HCEC 1CT (cell line): ENCODE data around the gene RRP9.
A peak's percentile ranks its signal among the peaks of the same experiment; 100 is the strongest.

Experiments
- DNase-seq: peaks from one replicate; pipeline ENCODE4 v3.0.0-alpha.2; 2017

Gene RRP9

DNA sequence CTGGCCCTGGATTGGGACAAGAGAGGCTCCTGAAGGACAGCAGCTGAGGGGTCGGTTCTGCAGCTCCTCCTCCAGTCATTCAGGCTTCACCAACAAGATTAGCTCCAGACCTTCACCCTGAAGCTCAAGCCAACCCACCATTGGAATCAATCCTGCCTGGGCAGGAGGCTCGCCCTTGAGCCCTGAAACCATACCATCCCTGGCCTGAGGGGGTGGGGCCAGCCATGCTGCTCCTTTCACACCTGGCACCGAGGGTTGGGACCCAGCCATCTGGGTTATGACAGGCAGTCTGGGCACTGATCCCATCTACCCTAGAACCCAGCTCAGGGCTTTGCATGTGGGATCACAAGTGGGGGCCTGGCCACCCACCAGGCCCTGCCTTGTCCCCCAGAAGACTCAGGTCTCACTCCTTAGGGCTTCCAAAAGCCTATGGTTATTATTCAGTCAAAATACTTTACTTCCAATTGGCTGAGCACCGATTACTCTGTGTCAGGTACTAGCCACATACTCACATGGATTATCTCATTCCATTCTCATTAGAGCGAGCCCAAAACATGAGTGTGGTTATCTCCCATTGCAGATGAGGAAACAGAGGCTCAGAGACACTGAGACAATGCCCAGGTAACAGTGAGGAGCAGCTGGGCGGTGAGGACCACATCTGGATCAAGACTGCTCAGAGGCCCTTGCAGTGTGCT, 29.0 kb upstream of the RRP9 start:
- no peak for DNase-seq

DNA sequence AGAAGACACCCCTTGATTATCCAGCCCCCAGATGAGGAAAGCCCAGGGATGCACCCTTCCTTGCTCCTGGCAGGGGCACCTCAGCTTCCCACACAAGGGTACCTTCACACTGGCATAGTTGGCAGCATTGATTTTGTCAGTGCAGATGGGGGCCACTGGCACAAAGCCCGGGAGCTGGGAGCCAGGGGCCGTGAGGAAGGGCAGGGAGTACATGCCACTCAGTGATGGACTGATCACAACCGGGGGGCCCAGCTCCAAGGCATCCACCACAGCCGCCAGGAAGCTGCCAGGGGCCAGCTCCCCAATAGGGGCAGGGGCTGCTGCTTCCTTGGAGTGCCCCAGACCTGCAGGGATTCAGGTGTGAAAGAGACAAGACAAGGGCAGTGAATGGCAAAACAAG, 28.1 kb upstream of the RRP9 start:
- no peak for DNase-seq

DNA sequence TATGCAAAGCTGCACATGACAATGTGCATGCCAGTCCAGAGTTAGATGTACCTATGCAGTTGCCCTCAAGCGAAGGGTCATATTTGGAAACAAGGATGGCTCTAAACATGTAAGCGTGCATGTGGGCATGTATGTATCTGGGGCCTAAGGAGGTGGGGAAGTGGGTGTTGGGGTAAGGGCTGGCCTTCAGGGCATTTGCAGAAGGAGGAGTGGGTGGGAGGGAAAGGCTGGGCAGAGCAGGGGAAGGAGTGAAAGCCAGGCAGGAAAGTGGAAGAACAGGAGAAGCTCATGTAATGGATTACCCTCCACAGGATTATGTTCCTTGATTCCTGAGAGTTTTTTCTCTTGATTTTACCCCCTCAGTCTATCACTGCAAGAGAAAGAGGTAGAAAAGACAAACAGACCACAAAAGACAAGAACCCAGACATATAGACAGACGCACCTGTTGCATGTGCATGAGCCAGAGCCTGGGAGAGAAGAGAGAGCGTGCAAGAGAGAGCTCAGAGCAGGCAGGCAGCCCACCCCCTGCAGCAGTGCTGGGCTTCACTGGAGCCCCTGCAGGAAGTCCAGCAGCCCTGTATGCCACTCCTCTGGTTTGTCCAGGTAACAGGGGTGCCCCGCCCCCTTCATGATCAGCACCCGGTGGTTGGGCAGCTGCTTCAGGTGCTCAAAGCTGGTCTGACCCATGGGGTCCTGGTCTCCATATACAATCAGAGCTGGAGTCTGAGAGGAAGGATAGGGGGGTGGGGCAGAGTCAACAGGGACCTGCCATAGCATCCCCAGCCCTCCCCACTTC, 27.4 kb upstream of the RRP9 start:
- DNase-seq: no peak

DNA sequence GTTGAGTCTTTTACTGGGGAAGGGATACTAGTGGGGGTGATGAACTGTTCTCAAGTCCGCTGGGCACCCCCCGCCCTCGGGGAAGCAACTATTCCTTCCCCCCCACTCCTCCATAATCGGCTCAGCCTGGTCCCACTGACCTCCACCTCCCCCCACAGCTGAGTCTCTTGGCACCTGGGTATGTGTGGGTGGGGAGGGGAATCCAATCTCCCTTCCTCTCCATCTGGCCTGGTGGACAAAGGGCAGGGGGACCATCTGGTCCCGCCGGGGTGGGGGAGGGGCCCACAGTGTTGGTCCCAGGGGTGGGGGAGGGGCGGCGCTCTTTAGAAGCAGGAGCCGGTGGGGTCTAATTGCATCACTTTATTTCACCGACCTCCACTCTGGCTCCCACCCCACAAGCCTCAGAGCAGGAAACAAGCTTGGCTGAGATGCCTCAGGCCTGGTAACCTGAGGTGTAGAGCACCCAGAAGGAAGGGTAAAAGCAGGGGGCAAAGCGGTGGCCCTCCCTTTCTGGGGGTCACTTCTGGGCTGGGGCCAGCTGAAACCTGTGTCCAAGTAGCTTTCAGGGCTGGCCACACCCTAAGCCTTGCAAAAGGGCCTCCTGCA, 26.6 kb upstream of the RRP9 start:
- DNase-seq: no peak

DNA sequence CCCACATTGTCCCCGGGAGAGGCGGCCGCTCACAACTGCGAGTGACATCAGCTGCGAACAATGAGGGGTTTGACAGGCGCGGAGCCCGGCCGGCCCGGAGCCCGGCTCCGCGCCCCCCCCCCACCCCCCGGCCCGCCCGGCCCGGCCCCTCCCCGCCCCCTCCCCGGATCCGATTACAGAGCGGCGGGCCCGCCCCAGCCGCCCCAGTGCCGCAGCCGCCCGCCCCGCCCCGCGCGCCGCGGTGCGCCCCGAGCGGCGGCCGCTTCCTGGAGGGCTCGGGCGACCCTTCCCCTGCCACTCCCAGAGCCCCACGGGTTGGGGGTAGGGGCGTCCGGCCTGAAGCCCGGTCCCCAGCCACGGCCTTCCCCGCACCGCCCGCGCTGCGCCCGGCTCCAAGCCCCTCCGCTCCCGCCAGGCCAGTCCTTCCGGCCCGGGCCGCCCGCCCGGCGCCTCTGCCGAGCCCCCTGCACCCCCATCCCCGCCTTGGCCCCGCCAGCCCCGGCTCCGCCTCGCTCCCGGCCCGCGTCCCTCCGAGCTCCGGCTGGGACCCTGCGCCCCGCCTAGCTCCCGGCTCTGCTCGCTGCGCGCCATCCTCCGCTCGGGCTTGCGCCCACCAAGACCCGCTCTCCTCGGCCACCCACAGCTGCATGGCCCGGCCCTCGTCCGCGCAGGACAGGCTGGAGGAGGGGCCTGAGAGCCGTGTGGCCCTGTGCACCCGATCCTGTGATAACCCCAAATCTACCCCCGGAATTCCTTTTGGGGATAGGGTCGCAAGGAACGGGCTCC, 25.9 kb upstream of the RRP9 start, which contains the start of gene PCBP4:
Gene PCBP4 (minus strand): TSS at position 71 of the 786 bp plus-strand sequence. CDS start 6,214 bp downstream, outside the sequence.
- DNase-seq: peak; percentile 19

DNA sequence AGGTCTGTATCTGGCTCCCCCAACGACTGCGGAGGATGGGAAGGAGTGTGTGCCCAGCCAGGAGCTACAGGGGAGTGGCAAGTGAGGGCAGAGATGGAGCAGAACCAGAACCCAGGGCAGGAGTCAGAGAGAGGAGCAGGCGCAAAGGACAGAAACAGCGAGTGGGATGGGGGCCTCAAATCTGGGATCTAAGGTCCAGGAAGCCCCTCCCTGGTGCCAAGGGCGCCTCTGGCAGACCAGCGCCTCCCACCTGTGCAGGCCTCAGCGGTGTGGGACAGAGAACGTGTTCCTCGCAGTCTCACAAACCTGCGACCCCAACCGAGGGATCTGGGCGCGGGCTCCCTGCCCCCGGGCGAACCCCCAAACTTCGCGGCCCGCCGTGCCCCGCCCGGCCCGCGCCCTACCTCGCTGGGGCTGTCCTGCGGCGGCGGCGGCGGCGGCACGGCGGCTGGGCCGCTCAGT, 25.2 kb upstream of the RRP9 start:
- DNase-seq: no peak

DNA sequence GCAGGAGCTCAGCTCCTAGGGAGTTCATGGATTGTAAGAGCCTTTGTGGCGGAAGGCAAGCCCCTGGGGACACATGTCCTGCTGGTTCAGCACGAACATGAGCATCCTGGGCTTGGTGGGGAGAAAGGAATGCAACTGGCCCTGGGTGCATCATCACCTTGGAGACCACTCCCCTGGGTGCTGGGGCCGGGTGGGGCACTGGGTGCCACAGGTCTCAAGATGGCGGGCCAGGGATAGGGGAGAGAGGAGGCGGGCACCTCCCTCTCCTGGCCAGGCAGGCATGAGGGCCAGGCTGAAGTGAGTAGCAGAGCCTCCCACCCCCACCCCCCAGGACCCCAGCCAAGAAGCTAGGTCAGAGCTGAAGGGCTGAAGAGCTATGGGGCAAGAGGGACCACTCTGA, 24.8 kb upstream of the RRP9 start:
- no peak for DNase-seq

DNA sequence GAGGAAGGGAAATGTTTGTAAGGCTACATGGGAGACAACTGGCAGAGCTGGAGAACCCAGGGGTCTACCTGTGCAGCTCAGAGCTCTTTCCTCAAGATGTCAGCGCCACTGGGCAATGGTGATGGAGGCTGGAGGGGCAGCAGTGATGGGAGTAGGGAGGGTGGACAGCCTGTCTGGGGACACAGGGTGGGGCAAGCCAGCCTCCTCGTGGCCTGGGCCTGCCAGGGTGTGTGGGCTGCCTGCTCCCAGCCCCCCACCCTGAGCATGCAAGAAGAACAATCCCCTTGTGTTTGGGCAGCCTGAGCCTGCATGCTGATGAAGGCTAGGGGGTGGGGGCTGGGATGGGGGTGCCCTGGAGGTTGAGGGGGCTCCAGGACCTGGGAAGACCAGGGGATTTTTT, 24.3 kb upstream of the RRP9 start:
- DNase-seq: no peak

DNA sequence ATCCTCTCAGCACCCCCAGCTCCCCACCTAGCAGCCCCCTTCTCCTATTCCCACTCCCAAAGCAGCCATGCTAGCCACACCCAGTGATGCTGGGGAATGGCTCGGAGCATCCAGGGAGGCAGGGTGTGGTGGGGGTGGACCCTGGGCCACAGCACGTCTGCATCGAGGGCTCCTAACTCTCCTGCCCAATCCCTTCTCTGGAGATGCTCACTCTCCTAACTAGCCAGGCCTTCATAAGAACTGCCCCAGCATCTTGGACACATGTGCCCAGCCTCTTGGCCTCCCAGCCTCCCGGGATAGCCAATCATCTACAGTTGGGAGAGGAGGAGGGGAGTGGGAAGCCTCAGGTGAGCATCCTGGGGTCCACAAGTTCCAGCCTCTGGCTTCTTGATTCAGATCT, 22.8 kb upstream of the RRP9 start:
- DNase-seq: no peak

DNA sequence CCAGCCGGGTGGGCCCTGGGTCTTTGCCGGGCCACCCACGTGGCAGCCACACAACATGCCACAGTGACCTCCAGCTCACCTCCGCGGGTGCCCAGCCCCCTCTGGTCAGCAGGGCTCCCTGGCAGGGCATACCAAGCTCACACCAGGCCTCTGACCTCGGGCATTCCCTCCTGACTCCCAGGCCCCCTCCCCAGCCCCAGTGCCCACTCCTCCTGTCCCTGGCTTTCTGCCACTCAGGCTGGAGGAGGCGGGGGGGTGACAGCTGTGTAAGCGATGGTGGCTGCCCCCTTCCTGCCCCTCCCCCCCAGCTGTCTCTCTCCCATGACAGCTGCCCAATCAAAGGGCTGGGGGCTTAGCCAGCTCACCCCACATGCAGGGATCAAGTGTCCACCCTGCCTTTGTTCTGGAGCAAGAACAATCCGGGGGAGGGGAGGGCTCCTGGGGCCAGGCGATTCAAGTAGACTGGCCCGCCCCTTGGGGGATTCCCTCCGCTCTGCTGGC, 22.3 kb upstream of the RRP9 start:
- no peak for DNase-seq

DNA sequence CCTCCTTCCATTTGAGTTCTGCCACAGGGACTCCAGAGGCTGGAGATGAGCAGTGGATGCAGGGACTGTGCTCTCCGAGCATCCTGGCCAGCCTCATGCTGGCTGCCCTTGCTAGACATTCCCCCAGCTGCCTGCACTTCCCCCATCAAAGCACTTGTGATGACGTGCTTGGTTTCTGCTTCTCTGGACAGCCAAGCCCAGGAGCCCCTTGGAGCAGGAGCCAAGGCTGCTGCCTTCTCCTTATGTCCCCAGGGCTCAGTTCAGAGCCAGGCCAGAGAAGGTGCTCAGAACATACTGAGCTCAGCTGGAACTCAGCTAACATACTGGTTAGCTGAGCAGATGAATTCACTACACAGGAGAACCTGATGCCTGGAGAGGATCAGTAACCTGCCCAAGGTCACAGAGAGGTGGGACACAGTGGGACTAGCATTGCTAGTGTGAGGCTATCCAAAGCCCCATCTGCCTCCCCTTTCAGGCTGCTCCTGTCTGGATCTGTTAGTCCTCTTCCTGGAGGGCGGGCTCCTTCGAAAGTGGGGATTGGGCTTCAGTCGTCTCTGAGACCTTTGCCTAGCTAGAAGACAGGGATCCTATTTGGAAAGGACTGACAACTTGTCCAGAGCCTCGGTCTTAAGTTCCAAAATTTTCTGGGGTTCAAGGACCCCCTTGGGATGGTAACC, 21.3 kb upstream of the RRP9 start:
- no peak for DNase-seq

DNA sequence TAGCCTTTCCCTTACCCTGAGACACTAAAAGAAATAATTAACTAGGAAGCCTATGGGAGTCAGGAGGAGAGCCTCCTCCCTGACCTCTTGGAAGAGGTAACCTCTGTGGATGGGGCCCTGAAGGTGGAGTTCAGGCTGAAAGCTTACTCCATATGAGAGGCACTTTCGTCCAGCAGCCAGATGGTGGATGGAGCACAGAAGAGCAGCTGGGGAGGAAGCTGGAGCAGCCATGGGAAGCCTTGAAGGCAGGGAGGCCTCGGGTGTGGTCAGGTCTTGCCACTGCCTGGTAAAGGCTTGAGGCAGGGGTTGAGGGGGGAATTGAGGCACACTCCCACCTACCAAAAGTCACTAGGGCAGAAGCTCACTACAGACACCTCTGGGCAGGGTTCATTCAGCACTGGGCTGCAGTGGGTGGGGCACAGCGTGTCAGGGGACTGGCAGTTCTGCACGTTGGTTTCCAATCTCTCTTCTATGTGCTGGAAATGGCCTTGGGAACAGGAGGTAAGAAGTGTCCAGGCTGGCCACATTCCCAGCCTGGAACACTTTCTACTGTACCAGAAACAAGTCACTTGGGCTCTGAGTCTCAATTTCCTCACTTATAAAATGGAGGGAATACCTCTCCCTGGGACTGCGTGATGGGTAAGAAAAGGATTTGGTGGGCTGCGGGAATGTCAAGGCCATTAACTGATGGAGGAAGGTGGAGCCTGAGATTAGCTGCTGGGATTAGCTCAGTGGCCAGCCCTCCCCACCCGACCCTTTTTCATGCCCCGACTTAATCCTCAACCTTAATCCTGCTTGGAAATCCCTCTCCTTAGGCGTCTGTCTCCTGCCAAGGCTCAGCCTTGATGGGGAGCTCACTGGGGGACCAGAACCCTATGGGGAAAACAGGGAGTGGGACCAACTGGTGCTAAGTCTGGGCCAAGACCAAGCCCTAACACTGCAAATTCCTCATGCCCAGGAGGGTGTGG, 20.2 kb upstream of the RRP9 start:
- no peak for DNase-seq

DNA sequence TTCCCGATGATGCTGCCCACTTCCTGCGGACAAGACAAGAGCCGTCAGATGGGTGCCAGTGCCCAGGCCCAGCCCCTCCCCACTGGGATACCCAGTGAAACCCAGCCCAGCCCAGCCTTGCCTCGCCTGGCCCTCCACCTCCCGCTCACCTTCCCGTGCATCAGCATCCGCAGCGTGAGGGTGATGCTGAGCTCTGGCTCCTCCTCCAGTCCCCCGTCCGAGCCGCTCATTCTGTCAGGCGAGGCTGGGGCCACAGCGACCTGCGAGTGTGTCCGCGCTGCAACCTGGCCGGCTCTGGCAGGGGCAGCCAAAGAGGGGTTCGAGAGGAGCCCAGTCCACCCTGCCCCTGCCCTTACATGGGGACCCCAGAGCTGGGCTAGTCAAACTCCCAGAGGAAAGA, 19.3 kb upstream of the RRP9 start:
- no peak for DNase-seq

DNA sequence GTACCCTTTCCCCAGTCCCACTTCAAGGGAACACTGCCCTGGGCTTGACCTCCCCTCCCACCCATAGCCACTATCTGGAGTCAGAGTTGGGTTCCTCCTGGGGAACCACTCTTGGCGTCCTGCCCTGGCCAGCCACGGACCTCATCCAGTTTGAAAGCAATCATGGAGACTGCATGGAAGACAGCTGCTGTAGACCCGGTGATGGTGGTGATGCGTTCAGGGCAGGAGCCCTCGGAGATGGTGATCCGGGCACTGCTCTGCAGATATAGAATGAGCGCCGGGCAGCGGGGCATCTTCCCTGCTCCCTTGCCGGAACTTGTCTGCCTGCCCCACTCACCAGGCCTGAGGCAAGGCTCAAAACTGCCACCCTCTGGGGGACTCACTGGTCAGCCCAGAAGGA, 18.7 kb upstream of the RRP9 start:
- no peak for DNase-seq

DNA sequence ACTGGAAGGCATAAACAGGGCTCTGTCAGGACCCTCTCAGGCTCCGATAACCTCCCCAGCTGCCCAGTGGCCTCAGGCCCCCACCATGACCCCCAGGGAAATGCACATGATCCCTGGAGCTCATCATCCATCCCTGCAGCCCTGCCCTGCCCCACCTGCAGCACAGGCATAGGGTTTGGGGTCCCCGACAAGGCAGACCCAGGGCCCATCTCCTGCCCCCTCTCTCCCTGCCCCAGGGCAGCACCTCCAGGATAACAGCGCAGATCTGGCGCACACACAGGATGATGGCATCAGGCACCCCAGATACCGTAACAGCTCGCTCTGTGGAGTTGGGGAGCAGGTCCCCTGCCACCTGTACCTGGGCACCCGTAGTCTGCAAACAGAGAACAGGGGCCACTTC, 17.9 kb upstream of the RRP9 start:
- DNase-seq: no peak

DNA sequence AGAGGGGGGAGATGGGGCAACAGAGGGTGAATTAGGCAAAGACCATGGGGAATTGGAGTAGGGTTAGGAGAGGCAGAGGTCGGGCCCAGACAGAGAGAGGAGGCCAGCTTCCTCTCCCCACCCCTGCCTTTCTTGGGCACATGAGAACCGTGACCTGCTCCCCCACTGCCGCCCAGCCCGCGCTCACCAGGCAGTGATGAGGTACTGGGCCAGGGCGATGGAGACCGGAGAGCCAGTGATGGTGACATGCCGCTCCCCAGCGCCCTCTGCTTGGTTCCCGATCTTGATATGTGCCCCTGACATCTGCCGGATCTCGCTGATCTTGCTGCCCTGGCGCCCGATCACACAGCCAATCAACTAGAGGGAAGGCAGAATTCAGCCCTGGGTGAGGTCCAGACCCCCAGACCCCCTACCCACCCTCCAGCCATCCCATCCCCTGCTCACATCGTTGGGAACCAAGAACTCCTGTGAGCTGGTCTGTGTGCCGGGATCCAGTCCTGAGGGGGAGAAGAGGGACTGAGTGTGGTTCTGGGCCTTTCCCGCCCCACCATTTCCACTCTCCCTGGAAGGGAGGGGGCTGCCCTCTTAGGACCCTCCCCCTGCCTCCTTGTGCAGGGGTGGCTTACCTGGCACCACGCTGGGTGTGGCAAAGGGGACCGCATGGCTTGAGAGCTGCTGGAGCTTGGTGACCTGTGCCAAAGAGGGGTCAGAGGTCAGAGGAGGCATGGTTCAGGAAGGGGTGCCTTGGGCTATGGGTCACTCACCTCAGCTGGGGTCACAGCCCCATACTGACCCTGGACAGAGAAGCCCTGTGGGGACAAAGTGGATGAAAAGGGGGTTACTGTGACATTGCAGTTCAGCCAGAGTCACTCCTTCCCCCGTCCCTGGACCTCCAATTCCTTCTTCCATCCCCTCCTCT, 17.2 kb upstream of the RRP9 start:
- DNase-seq: no peak

DNA sequence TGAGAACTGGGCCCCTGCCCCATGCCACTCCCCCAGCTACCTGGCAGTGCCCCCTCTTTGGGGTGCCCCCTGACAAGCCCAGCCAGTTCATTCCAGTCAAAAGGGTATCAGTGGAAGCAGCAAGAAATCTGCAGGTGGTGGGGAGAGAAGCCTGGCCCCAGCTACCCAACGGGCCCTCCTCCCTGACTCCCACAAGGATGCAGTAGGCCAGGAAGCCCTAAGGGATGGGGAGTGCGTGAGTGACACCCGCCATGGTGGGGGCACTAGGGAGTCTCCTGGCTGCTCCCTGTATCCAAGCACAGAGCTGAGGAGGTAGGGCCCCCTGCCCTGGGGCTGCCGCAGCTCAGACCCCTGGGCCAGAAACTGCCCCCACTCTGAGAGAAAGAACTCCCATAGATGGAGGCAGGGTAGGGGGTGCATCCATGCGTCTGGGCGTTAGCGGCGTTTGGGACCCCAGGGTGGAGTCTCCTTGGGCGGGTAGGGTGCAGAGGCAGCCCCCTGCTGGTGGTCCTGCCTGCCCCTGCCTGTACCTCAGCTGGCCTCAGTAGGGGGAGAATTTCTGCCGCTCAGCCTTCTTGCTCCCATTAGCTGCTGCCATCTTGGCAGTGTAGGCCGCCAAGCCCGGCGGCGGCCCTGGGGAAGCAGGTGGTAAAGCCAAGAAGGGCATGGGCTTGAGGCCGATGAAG, 16.0 kb upstream of the RRP9 start:
- no peak for DNase-seq

DNA sequence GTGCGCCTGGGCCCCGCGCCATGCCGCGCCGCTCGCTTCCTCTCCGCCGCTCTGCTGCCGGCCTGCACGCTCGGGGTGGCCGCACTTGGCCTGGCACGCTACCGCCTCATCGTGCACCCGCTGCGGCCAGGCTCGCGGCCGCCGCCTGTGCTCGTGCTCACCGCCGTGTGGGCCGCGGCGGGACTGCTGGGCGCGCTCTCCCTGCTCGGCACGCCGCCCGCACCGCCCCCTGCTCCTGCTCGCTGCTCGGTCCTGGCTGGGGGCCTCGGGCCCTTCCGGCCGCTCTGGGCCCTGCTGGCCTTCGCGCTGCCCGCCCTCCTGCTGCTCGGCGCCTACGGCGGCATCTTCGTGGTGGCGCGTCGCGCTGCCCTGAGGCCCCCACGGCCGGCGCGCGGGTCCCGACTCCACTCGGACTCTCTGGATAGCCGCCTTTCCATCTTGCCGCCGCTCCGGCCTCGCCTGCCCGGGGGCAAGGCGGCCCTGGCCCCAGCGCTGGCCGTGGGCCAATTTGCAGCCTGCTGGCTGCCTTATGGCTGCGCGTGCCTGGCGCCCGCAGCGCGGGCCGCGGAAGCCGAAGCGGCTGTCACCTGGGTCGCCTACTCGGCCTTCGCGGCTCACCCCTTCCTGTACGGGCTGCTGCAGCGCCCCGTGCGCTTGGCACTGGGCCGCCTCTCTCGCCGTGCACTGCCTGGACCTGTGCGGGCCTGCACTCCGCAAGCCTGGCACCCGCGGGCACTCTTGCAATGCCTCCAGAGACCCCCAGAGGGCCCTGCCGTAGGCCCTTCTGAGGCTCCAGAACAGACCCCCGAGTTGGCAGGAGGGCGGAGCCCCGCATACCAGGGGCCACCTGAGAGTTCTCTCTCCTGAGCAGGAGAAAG, 14.4 kb upstream of the RRP9 start:
- DNase-seq: no peak
